GM18502 (cell line): Measurements from ENCODE around the gene SLC12A8.

ENCODE experiments used
- ATAC-seq: cut with Tn5 transposase; IDR thresholded peaks from one replicate; pipeline ENCODE4 v1.9.1; 2021; ENCODE audit warnings: mild to moderate bottlenecking; ENCODE audit not compliant: unreplicated experiment, poor library complexity

The SLC12A8 gene

DNA sequence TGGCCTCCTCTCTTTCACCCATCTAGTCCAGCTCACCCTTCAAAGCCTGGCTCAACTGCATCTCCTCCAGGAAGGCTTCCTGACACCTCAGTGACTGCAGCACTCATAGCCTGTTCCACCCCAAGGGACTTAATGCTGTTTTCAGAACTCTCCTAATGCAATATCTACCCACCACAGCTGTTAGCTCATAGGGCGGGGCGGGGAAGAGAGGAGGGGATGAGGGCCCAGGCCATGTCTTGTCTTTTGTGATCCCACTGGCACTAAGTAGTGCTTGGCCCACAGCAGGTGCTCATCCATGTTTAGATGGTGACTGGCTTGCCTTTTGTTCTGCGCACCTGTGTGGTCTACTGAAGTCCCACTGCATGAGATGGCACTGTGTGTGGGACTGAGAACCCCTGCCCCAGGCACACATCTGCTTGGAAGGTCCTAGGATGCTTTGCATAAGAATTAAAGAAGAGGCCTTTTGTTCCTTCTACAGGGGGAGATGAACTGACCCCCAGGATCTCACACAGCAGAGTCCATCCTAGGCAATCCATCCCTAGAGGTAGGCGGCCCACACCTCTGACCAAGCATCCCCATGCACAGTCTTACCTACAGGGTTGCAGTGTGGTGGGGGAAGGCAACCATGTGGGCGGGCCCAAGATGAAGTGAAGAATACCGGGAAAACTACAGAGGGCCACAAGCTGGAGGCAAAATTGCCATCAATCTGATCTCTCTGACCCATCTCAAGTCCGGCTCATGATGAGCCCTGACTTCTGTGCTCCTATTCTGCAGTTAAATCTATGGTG, 23.0 kb downstream of the SLC12A8 start:
- ATAC-seq, result no peak

DNA sequence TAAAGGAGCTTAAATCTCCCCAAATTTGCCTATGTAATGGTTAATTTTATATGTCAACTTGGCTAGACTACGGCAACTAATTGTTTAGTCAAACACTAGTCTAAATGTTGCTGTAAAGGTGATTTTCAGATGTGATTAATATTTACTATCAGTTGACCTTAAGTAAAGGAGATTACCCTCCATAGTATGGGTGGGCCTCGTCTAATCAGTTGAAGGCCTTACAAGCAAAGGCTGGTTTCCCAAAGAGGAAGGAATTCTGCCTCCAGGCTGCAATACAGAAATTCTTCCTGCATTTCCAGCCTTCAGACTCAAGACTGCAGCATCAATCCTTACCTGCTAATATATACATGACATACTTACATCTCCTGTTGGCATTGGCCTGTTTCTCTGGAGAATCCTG, 23.6 kb downstream of the SLC12A8 start:
- no peak for ATAC-seq

DNA sequence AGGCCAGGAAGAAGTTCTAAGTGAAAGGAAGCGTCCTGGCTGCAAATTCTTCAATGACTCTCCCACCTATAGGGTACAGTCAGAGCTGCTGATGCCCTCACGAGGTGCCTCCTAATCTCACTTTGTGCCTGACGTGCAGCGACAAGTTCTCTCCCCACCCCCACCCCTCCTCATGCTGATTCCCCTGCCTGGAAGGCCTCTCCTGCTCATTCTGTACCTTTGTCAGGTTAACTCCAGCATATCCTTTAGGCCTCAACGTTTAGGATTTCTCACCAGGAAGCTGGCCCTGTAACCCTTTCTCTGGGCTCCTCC, 25.0 kb downstream of the SLC12A8 start:
- no peak for ATAC-seq

DNA sequence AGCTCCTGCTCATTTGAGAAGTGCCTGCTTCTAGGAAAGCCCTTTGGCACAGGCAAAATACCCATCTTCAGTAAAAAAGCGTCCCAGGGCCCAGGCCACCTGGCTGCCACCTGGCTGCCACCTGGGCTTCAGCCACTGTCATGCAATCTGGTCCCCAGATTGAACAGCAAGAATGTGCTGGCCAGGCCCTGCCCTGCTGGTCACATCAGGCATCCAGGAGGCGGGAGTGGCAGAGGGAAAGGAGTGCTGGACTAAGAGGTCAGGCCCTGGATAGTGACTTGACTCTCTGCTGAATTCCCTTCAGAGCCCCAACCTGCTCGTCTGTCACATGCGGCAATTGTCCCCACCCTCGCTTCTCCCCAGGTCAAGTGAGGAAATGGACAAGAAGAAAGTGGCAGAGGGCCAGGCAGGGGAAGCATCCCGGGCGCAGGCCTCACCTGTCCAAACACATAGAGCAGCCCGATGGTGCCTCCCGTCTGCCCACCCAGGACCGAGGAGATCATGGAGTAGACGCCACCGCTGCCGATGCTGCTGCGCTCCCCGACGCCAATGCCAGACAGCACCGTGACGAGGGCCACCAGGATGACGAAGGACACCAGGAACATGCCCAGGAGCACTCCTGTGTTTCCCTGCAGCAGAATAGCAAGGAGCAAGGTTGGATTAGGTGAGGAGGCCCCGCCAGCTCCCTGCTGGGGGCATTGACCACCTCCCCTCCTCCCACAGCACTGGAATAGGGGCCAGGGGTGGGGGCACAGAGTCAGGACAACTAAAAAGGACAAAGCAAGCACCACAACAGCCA, 25.5 kb downstream of the SLC12A8 start:
- ATAC-seq, result no peak

DNA sequence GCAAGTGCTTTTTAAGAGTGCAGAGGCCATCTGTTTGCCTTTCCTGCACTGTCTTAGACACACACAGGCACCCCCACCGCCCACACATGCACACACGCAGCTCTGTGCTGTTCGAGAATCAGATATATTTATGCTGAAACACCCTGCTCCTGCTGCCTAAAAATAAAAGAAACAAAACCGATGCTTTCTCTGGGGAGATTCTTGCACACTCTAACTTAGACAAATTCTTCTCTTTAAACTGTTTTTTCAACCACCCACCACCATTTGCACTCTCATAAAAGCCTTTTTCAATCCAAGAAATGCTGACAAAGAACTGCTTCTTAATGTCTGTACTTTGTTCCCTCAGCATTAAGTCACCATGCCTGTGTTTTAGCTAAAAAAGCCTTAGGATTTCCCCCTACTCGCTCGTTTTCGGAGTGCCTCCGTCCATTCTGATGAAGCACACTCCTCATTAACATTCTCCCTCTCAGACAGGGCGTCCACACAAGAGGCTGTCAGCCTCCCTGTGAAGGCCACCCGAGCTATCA, 26.2 kb downstream of the SLC12A8 start:
- peak; percentile 59 for ATAC-seq

DNA sequence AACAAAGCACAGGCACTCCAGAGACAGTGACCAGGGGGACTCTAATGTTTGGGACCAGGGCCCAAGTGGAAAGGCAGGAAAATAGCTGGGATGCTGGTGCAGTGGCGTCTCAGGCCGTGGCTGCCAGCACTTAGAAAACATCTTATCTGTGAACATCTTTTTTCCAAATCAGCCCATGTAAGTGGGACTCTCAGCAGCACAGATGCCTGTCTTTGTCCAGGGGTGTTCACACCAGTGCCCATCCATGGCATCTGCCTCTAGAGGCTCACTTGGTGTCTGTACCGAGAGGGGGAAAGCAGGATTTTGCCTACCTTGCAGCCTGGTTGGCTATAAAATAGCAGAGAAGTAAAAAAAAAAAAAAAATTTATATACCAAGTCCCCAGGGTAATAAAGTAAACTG, 26.7 kb downstream of the SLC12A8 start:
- ATAC-seq, result no peak

DNA sequence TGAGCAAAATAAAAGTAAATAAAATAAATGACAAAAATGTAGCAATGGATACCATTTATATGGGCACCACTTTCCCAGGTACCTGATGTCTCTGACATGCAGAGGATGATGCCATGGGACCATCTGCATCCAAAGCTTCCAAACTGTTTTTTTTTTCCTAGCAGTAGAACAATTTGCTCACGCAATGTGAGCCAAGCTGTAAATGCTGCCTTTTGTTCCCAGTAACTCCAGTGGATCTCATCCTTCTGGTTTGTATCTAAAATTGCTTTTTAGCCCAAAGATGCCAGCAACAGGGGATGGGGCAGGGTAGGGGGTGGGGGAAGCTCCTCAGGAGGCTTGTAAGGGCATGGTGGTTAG, 32.7 kb downstream of the SLC12A8 start:
- no peak for ATAC-seq

DNA sequence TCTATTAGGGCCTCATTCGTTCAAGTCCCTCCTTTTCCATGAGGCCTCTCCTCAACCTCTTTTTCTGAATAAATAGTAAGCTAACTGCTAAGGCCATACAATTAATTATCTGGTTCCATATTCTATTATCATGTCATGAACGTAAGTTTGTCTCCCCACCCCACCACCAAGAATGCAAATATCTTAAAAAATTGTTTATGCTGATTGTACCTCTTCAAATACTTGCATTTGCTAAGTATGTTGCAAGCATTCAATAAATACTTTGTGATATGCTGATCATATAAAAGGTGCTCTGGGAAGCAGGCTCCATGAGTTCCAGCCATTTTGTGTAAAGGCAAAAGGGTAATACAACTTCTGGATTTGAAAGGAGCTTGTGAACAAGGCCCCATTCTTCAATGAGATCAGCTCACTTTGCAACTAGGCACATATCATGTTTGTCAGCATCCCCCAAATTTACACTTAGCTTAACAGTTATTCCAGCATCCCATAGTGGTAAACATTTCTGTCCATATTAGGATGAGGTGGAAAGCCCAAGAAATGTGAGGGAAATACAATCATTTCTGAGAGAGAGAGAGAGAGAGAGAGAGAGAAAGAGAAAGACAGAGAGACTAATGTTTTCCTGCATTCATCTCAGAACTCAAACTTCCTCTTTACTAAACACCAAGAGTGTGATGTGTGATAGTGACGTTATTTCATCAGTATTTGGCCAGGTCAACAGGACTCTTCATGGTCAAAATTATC, 33.2 kb downstream of the SLC12A8 start:
- ATAC-seq, result peak; percentile 58

DNA sequence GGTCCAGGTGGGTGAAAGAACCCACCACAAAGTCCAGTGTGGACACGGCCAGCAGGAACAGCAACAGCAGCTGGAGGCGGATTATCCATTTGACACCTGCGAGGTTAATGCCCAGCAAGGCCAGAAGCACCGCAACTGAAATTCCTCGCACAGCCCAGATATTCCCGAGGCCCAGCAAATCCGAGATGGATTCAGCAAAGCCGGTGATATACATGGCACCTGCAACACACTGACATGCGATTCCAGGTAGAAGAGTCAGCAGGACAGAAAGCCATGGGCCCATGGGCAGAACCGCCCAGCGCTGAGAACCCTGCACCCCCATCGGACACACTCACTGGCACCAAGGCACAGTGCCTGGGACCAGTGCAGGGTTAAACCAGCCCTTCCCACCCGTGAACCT, 34.8 kb downstream of the SLC12A8 start:
- ATAC-seq, result no peak

DNA sequence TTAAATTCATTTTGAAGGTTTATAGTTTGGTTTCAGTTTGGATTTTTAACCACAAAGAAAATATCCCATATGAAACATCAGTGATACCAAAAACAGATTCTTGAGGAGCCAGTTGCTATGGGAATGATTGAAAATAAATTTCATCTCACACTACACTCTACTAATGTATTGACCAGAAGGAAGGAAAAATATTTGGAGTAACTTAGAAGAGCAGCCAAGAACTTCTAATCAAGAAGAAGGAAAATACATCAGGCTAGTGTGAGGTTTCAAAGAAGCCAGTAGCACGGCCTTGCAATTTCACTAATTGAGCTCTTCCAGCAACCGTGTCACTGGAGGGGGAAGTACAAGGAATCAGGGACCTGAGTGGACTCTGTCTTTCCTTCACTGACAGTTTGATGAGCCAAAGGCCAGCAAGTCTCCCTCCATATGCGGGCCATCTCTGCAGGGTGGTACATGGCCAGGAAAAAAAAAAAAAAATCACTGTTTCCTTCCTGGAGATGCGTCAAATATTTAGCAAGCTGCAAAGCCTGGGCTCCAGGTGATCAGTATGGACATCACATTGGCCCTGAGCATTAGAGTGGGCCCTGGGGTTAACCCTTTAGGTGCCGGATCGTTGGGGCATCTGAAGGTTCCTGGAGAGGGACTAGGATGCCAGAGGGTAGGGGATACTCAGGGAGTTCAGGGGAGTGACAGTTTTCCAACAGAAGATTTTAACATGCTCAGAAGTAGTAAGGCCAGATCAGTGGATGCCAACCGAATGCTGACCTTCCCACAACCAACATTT, 37.1 kb downstream of the SLC12A8 start:
- ATAC-seq, result no peak

DNA sequence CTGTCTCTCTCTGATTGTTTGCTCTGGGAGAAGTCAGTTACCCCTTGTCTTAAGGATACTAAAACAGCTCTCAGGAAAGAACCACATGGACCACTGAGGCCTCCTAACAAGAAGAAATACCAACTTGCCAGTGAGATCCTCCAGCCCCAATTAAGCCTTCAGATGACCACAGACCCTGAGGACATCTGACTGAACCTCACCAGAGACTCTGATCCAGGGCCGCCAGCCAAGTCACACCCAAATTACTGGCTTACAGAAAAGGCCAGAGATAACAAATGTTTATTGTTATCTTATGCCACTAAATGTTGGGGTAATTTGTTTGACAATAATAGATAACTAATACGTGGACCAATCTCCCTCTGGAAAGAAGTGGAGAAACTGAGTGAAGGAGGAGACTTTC, 40.2 kb downstream of the SLC12A8 start:
- ATAC-seq, result no peak

DNA sequence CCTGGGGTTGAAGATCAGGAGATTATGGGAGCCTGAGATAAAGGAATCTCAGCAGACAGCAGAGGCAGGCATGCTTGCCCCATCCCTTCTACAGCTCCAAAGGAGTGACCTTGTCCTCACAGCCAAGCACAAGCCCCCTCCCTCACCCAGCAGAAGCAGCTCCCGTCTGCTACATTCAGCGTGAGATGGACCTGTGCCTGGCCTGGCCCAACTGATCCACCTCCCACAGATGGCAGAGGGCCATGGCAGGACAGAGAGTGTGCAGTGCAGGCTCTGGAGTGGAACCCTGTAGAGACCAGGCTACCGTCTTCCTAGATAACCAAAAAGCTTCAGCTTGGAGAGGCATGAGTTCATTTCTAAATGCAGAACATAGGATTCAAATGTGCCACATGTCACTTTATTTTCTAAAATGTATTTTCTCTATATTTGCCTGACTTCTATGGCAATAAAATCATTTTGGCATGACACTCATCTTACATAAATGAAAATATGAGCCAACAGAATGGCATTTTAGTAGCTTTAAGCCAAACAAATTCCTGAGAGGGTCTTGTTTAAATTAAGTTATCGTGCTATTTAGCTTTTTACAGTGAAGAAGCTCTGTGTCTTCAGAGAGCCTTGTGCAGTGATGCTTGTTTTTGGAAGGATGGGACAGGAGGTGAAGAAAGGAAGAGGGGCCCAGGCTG, 43.7 kb downstream of the SLC12A8 start:
- no peak for ATAC-seq

DNA sequence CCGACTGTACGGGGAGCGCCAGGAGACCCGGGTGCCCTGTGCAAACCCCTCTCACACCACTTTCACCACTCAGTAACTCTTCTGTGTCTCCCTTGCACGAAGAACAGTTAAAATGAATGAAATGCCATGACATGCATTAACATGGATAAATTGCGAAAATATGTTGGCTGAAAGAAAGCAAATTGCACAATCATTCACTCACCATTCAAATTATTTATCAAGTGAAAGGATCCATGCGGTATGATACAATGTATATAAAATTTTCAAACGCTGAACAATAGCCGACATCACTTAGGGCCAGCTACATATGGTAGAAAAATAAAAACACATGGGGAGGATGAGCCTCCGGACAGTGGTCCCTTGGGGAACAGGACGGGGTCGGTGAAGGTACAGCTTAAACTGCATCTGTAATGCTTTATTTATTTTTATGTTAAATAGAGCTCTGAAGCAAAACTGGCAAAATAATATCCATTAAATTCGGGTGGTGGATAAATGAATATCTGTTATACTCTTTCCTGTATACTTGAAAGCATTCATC, 45.9 kb downstream of the SLC12A8 start:
- ATAC-seq, result no peak

DNA sequence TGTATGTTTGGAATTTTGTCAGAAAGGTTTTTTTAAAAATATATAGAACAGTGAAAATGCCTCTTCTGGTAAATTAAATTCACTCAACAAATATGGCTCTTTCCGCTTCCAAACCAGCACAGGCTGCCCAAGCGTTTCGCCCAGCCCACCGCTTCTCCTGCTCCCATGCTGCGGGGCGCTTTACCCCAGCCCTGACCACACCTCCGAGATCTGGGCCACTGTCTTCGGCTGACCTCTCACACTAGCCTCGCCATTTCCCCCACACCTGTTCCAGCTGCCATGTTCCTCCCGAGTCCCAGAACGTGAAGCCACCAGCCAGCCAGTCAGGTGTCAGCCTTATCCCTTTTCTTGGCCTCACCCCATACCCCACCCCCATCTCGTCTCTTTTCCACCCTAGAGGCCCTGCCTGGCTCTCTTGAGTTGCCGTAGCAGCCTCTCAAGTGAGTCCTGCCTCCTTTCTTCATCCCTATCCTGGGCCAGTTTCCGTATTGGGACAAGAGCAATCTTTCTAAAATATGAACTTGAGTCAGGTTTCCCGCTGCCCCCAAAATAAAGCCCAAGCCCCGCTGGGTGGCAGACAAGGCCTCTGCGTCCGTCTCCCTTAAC, 46.5 kb downstream of the SLC12A8 start:
- ATAC-seq, result no peak

DNA sequence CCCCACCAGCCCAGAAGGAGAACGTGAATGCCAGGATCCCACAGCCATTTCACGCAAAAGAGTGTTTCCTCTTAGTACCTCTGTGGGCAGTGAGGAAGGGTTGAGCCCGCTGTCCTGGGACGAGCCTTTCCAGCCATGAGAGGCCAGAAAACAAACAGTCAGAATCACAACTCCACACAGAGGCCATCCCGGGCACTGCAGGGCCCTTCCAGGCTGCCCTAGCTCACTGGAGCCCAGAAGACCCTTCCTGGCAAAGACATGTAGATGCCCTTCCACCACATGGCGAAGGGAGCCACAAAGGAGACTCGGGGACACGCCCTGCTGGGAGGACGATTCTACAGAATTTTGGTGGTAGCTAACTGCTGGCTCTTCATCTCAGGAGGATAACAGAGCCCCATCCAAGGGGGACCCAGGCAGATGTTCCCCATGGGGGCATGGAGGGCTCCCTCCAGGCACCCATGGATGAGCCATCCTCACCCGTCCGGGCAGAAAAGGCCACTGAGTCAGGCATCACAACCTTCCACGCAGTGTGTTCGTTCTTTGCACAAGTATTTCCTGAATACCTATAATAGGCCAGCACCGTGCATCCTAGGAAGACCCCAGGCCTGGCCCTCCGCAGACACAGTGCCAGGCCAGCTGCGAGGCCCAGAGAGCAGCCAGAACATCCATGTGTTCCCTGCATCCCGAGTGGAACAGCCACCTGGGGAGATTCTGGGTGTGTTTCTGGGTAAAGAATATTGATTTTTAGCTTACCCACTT, 47.2 kb downstream of the SLC12A8 start:
- ATAC-seq, result no peak

DNA sequence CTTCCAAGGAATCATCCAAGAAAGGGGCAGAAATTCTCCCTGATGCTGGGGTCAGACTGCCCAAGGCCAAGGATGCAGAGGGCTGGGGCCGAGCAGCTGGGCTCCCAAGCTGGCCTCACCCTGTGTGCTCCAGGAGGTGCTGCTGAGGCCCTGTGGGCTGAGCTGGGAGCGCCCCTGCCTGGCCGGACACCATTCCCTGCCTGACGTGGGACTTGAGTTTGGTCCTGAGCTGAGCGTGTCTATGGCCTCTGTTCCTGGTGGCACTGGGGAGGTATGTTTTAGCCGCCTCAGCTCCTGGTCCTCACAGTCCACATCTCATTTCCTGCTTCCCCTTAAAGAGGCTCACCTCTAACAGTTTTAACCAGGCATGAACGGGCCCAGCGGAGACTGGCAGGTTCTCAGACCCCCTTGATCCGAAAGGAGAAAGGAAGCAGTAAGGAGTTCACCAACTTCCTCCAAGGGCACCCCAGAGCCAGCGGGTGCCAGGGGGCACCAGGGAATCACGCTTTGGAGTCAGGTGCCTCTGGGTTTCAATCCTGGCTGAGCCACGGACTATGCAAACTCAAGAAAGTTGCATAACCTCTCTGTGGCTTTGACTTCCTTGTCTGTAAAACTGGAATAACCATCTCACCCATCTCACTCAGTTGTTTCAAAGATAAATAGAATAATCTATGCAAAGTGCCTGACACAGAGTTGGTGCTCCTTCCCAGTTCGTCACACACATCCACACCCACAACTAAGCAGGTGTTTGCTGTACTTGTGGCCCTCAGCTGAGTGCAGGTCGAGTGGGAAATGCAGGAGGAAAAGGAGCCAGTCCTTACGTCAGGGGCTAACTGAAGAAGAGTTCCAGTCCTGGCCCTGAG, 48.6 kb downstream of the SLC12A8 start:
- ATAC-seq, result no peak

DNA sequence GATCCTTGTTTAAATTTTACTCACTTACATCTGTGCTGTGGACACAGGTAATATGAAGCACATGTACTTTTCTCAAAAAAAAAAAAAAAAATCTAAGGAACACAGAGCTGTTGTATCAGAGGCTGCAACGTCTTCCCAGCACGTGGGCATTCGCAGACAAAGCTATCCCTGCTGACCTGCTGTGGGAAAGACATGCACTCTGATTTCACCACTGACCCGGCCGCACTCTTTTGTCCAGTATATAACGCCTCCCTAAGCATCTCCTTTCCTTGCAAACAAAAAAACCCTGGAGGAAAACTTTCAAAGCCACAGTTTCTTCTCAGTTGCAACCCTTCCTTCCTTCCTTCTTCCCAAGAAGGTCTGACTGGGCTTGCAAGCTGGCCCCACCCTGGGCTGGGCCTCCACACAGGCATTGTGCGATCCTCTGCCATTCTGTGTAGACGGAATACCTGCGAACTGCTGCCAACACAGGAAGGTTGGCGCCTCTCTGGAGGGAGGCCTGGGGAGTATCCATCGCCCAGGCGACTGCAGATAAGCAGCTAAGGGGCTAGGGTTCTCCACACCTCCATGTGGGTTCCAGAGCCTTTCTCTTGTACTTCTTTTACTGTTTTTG, 50.8 kb downstream of the SLC12A8 start:
- ATAC-seq, result no peak
